ENCODE results near the gene KIAA1671. TPM values are rescaled to one million over a fixed set of nuclear protein-coding genes. Genes with fewer than 3 reads are reported as not detected.

The KIAA1671 gene
- polyA plus RNA-seq, 3 donors = not detected

GRCh38 chr22:25098445-25099081, 146.0 kb downstream of the KIAA1671 start:
- H3K27me3 Mint-ChIP-seq (ENCODE audit: low read depth in 3 of 3) = peaks cover 2 to 4% (median 3%) of the 10 kb centered on the region in 3 donors
- no peaks in the 10 kb centered on the region for H3K9me3 ChIP-seq (replicated peaks in 1 of 2; ENCODE audit: control insufficient read depth in 1 of 2, insufficient read depth in 1 of 2, low read length in 2 of 2)
- 95% methylated on average over 6 of the region's 9 CpGs for WGBS (ENCODE audit: insufficient coverage)
- H3K79me2 ChIP-seq (ENCODE audit: insufficient read depth, low read length) = no peaks in the 10 kb centered on the region
- intact Hi-C loops (cut with micrococcal nuclease) = no loop called here
- H3K4me2 ChIP-seq (replicated peaks; ENCODE audit: extremely low read depth, low read length, poor library complexity, severe bottlenecking) = no peak overlapping the region
- no peak overlapping the region for H3K4me3 Mint-ChIP-seq
- no peaks in the 10 kb centered on the region for H3K27me3 ChIP-seq (ENCODE audit: control insufficient read depth in 2 of 2, insufficient read depth in 2 of 2, low read length in 2 of 2)
- no peak overlapping the region for H3K27ac Mint-ChIP-seq
- no peak overlapping the region for H3K4me3 ChIP-seq (replicated peaks in 1 of 3; ENCODE audit: low read depth in 2 of 3, low read length in 3 of 3)
- H3K4me1 ChIP-seq (ENCODE audit: control insufficient read depth in 1 of 2, insufficient read depth in 2 of 2, low read length in 2 of 2) = no peaks in the 10 kb centered on the region
- no peaks in the 10 kb centered on the region for H4K20me1 ChIP-seq (ENCODE audit: insufficient read depth, low read length)
- no peak for DNase-seq
- TF ChIP-seq CTCF (IDR thresholded peaks at IDR 0.05) = no peak
- no peaks in the 10 kb centered on the region for H3K9me3 Mint-ChIP-seq
- H3K36me3 Mint-ChIP-seq = no peaks in the 10 kb centered on the region
- no peak overlapping the region for H2AFZ ChIP-seq (ENCODE audit: insufficient read depth, low read depth, low read length, poor library complexity, severe bottlenecking)
- no peaks in the 10 kb centered on the region for H3K36me3 ChIP-seq (replicated peaks in 1 of 2; ENCODE audit: control insufficient read depth in 1 of 2, insufficient read depth in 2 of 2, low read length in 2 of 2)
- H3K27ac ChIP-seq (ENCODE audit: low read depth in 1 of 2, low read length in 2 of 2) = no peak overlapping the region
- H3K4me1 Mint-ChIP-seq = no peaks in the 10 kb centered on the region
- no peak overlapping the region for H3K9ac ChIP-seq (ENCODE audit: insufficient read depth, low read length, poor library complexity, severe bottlenecking)

- Mint-ChIP-seq H3K36me3 (no peaks in the 10 kb centered on the region), H3K4me3 (no peak overlapping the region), H3K4me1 (no peaks in the 10 kb centered on the region), H3K9me3 (no peaks in the 10 kb centered on the region), H3K27ac (no peak overlapping the region), H3K27me3 (ENCODE audit: low read depth in 3 of 3) (peaks cover 2 to 7% (median 3%) of the 10 kb centered on the region in 3 donors)
- Histone ChIP-seq H3K4me1 (ENCODE audit: control insufficient read depth in 1 of 2, insufficient read depth in 2 of 2, low read length in 2 of 2) (no peaks in the 10 kb centered on the region), H3K9ac (ENCODE audit: insufficient read depth, low read length, poor library complexity, severe bottlenecking) (no peak overlapping the region), H3K36me3 (replicated peaks in 1 of 2; ENCODE audit: control insufficient read depth in 1 of 2, insufficient read depth in 2 of 2, low read length in 2 of 2) (no peaks in the 10 kb centered on the region), H3K4me2 (replicated peaks; ENCODE audit: extremely low read depth, low read length, poor library complexity, severe bottlenecking) (no peak overlapping the region), H3K79me2 (ENCODE audit: insufficient read depth, low read length) (no peaks in the 10 kb centered on the region), H4K20me1 (ENCODE audit: insufficient read depth, low read length) (no peaks in the 10 kb centered on the region), H3K27ac (ENCODE audit: low read depth in 1 of 2, low read length in 2 of 2) (no peak overlapping the region), H3K9me3 (replicated peaks in 1 of 2; ENCODE audit: control insufficient read depth in 1 of 2, insufficient read depth in 1 of 2, low read length in 2 of 2) (no peaks in the 10 kb centered on the region), H3K27me3 (ENCODE audit: control insufficient read depth in 2 of 2, insufficient read depth in 2 of 2, low read length in 2 of 2) (no peaks in the 10 kb centered on the region), H3K4me3 (replicated peaks in 1 of 3; ENCODE audit: low read depth in 2 of 3, low read length in 3 of 3) (no peak overlapping the region), H2AFZ (ENCODE audit: insufficient read depth, low read depth, low read length, poor library complexity, severe bottlenecking) (no peak overlapping the region)
- TF ChIP-seq CTCF (IDR thresholded peaks at IDR 0.05) = no peak
- 100% methylated on average over 2 of the region's 4 CpGs for WGBS (ENCODE audit: insufficient coverage)
- intact Hi-C loops (cut with micrococcal nuclease) = no loop called here
- no peak for DNase-seq
Measured at GRCh38 chr22:25099202-25099601, 146.7 kb downstream of the KIAA1671 start.

Measured in CD14-positive monocyte (primary cell).